DMS79 (cell line): ENCODE measurements around the gene ATRN.
A peak's percentile ranks its signal among the peaks of the same experiment; 100 is the strongest.
"Not testable (repeated sequence)": the region's sequence is repeated elsewhere in the genome, so short reads cannot be mapped to it uniquely, and the experiment has no call there.

Experiments used
- DNase-seq: peaks from one replicate; lab custom pipeline; 2025; lab: John Stamatoyannopoulos, UW

The ATRN gene

GRCh38 chr20:3470627-3471396 is at the start of gene ATRN:
ATRN (plus strand) TSS chr20:3471018; CDS start chr20:3471108, 90 bp downstream.
- peak; percentile 27 for DNase-seq

GRCh38 chr20:3421985-3422384 is 48.8 kb upstream of the ATRN start:
- DNase-seq, result no peak

- no peak for DNase-seq
These were observed 47.7 kb upstream of the ATRN start for GRCh38 chr20:3423126-3423525.

- DNase-seq, result not testable (repeated sequence)
These were observed 44.1 kb upstream of the ATRN start for GRCh38 chr20:3426766-3427165.

DNA sequence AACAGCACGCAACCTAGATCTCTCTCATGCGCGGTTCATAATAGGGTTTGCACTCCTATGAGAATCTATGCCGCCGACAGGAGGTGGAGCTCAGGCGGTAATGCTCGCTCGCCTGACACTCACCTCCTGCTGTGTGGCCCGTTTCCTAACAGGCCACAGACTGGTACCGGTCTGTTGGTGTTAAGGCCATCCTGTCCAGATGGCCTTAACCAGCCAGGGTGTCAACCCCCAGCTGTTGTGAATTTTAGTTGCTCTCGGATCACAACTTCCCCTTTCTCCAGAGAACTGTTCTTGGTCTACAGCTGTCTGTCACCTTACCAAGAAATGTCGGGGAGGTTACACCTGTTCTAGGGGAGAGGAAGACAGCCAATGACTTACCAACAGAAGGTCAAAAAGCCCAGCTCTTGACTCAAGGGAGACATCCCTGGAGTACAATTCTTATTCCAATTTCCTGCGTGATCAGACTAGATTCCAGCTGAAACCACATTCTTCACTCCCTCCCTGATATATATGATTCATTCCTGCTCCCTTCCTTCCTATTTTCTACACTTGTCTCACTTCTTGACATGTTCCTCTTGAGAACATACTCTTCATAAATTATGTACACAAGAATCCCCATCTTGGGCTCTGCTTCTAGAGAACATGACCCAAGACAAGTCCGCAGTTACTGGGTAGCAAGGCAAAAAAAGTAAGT is 40.3 kb upstream of the ATRN start:
- no peak for DNase-seq

GRCh38 chr20:3431109-3431508 is 39.7 kb upstream of the ATRN start:
- no peak for DNase-seq

DNA sequence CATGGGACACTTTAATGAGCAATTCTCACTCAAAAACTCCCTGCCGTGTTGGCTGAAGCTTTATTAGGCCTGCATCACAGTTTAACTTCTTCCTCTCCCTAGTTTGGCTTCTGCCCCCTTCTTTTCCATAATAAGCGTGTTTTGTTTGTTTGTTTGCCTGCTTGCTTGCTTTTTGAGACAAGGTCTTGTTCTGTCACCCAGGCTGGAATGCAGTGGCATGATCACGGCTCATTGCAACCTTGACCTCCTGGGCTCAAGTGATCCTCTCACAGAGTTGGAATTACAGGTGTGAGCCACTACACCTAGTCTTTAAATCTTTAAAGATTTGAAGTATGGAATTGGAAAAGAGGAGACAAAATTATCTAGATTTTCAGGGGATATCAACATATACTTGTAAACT is 38.0 kb upstream of the ATRN start:
- no peak for DNase-seq

DNA sequence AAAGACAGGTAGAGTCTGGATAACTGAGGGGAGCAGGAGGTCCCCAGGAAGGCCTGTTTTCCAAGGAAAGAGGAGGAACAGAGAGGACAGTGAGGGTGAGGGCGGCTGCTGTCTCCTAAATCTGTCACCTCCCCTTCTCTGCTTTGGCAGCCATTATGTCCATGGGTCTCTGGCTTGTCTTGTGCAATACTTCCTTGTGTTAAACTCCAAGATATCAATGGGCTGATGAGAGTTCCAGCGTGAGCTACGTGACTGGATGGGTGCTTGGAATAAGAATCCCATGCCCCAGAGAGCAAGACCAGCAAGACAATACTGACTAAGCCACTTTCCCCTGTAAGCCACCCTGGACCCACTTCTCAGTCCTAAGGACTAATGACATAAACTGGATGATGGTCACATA is 37.1 kb upstream of the ATRN start:
- no peak for DNase-seq

DNA sequence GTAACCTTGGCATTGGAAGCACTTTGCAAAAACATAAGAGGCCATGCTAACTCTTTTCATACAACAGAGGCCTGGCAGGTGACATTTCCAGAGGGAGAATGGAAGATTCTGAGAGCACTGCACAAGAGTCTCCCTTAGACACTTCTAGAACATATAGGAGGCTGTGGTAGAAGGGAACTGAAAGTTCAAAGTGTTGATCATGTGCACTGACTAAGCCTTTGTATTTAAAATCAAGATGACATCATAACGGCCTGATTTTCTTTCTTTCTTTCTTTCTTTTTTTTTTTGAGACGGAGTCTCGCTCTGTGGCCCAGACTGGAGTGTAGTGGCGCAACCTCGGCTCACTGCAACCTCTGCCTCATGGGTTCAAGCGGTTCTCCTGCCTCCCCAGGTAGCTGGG is 36.6 kb upstream of the ATRN start:
- DNase-seq, result no peak

GRCh38 chr20:3436864-3437574 is 33.8 kb upstream of the ATRN start:
- no peak for DNase-seq

DNA sequence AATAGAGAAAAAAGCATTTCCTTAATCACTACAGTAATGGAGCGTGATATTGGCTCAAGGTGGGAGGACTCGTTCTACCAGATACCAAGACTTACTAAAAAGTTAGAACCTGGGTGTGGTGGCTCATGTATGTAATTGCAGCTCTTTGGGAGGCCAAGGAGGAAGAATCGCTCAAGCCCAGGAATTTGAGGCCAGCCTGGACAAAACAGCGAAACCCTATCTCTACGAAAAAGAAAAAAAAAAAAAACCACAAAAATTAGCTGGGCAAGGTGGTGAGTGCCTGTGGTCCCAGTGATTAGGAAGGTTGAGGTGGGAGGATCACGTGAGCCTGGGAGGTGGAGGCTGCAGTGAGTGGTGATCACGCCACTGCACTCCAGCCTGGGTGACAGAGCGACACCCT is 24.0 kb upstream of the ATRN start:
- DNase-seq, result no peak

DNA sequence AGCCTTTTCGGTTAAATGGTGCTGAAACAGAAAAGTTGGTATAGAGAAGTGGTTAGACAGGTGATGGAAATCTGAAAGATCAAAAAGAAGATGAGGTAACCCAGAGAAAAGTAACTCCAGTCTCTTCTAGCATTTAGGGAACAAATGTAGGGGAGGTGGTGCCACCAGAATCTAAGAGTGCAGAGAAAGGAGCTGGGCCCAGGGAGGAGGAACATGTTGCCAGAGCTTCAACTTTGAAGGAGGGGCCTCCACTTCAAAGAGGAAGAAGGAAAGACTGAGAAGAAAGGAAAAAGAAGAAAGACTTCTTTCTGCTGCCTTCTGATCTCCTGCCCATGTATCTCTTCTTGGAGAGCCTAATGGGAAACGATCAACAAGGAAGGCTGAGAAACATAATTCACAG is 23.5 kb upstream of the ATRN start:
- DNase-seq, result no peak

- no peak for DNase-seq
These were observed 21.5 kb upstream of the ATRN start for GRCh38 chr20:3449319-3449718.

- DNase-seq, result no peak
These were observed 18.7 kb upstream of the ATRN start for GRCh38 chr20:3452136-3452535.

DNA sequence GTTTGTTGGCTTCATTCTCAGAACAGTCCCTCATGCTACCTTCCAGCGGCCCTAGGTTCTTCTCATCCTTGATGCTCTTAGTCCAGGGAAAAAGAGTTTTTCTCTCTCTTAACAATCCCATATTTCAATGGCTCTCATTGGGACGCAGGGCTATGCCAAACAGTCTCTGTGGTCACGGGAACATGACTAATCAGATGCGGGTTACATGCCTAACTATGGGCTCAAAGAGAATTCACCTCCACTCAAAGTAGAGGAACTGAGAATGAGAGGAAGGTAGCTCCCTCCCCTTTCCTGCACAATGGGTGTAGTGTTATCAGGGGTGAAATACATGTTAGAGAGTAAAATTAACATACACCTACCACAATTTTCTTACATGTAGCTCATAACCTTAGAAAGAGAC is 18.1 kb upstream of the ATRN start:
- no peak for DNase-seq

GRCh38 chr20:3454831-3455230 is 16.0 kb upstream of the ATRN start:
- no peak for DNase-seq

DNA sequence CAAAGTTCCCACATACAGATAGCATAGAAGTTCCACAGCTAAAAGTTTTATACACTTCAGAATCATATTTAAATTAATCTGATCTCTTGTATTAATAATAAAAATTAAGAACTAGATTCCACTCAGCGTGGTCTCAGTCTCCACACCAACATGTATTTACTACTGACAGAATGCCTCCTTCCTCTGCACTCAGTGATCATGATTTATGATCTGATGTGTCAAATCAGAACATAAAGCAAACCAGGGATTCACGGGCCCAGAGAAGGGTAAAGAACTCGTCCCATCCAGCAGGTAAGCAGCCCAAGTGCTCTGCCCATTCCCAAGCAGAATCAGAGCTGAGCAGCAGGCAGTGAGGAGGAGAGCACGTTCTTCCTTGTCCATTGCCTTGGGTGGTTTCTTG is 14.2 kb upstream of the ATRN start:
- DNase-seq, result no peak

DNA sequence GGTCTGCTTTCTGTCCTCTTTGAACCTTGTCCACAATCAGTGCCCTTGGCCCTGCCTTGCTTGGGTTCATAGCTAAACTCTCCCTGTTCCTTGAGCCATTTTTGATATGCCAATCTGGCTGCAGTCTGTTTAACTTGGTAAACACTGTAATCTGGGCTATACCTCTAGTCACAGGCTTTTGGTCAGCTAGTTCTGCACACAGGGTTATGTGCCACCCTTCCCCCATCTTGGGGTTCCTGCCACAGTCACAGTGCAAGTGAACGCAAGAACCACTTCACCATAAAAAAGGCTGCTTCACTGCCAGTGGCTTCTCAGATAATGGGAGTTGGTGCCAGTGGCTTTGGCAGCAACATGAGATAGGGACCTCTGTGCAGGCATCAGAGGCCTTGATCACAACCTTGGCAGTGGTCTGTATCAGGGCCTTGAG is 10.9 kb upstream of the ATRN start:
- DNase-seq, result no peak

GRCh38 chr20:3461211-3461771 is 9.5 kb upstream of the ATRN start:
- no peak for DNase-seq

- no peak for DNase-seq
These were observed 8.7 kb upstream of the ATRN start for GRCh38 chr20:3461911-3462677.

GRCh38 chr20:3464166-3464565 is 6.7 kb upstream of the ATRN start:
- DNase-seq, result no peak

GRCh38 chr20:3465301-3465700 is 5.5 kb upstream of the ATRN start:
- DNase-seq, result no peak
